Measurements from ENCODE around the gene MACROD2.

MACROD2 gene

GRCh38 chr20:15965165-15965564 lies 1969.8 kb downstream of the MACROD2 start:
- ATAC-seq = no peak
- TF ChIP-seq GLIS3 (CRISPR knock-in tag; IDR thresholded peaks at IDR 0.05) (no peak), ISL1 (CRISPR knock-in tag; IDR thresholded peaks at IDR 0.05) (no peak), PPARA (CRISPR knock-in tag; IDR thresholded peaks at IDR 0.05; ENCODE audit: borderline replicate concordance) (no peak), ZNF565 (CRISPR knock-in tag; conservative IDR thresholded peaks at IDR 0.05; ENCODE audit: low read depth) (no peak), TOX (CRISPR knock-in tag; IDR thresholded peaks at IDR 0.05; ENCODE audit: borderline replicate concordance) (no peak), ZC3H10 (CRISPR knock-in tag; IDR thresholded peaks at IDR 0.05) (no peak), ESRRG (CRISPR knock-in tag; IDR thresholded peaks at IDR 0.05) (no peak), CSRNP3 (CRISPR knock-in tag; IDR thresholded peaks at IDR 0.05) (no peak), ZNF70 (CRISPR knock-in tag; IDR thresholded peaks at IDR 0.05) (no peak), ARNTL (CRISPR knock-in tag; IDR thresholded peaks at IDR 0.05; ENCODE audit: borderline replicate concordance, low read depth) (no peak), SNAI2 (CRISPR knock-in tag; IDR thresholded peaks at IDR 0.05) (no peak), BACH2 (CRISPR knock-in tag; IDR thresholded peaks at IDR 0.05; ENCODE audit: borderline replicate concordance) (no peak), TCF4 (CRISPR knock-in tag; IDR thresholded peaks at IDR 0.05; ENCODE audit: borderline replicate concordance) (no peak), RARB (CRISPR knock-in tag; IDR thresholded peaks at IDR 0.05) (no peak), CSDC2 (CRISPR knock-in tag; IDR thresholded peaks at IDR 0.05) (no peak)
- TF ChIP-seq, protein P1, sequence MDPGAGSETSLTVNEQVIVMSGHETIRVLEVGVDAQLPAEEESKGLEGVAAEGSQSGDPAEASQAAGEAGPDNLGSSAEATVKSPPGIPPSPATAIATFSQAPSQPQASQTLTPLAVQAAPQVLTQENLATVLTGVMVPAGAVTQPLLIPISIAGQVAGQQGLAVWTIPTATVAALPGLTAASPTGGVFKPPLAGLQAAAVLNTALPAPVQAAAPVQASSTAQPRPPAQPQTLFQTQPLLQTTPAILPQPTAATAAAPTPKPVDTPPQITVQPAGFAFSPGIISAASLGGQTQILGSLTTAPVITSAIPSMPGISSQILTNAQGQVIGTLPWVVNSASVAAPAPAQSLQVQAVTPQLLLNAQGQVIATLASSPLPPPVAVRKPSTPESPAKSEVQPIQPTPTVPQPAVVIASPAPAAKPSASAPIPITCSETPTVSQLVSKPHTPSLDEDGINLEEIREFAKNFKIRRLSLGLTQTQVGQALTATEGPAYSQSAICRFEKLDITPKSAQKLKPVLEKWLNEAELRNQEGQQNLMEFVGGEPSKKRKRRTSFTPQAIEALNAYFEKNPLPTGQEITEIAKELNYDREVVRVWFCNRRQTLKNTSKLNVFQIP (CRISPR knock-in tag; IDR thresholded peaks at IDR 0.05; ENCODE audit: borderline replicate concordance, low read depth) = no peak
- TF ChIP-seq, protein P2, sequence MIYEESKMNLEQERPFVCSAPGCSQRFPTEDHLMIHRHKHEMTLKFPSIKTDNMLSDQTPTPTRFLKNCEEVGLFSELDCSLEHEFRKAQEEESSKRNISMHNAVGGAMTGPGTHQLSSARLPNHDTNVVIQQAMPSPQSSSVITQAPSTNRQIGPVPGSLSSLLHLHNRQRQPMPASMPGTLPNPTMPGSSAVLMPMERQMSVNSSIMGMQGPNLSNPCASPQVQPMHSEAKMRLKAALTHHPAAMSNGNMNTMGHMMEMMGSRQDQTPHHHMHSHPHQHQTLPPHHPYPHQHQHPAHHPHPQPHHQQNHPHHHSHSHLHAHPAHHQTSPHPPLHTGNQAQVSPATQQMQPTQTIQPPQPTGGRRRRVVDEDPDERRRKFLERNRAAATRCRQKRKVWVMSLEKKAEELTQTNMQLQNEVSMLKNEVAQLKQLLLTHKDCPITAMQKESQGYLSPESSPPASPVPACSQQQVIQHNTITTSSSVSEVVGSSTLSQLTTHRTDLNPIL (CRISPR knock-in tag; IDR thresholded peaks at IDR 0.05; ENCODE audit: low read depth) = no peak
- TF ChIP-seq, protein P3, sequence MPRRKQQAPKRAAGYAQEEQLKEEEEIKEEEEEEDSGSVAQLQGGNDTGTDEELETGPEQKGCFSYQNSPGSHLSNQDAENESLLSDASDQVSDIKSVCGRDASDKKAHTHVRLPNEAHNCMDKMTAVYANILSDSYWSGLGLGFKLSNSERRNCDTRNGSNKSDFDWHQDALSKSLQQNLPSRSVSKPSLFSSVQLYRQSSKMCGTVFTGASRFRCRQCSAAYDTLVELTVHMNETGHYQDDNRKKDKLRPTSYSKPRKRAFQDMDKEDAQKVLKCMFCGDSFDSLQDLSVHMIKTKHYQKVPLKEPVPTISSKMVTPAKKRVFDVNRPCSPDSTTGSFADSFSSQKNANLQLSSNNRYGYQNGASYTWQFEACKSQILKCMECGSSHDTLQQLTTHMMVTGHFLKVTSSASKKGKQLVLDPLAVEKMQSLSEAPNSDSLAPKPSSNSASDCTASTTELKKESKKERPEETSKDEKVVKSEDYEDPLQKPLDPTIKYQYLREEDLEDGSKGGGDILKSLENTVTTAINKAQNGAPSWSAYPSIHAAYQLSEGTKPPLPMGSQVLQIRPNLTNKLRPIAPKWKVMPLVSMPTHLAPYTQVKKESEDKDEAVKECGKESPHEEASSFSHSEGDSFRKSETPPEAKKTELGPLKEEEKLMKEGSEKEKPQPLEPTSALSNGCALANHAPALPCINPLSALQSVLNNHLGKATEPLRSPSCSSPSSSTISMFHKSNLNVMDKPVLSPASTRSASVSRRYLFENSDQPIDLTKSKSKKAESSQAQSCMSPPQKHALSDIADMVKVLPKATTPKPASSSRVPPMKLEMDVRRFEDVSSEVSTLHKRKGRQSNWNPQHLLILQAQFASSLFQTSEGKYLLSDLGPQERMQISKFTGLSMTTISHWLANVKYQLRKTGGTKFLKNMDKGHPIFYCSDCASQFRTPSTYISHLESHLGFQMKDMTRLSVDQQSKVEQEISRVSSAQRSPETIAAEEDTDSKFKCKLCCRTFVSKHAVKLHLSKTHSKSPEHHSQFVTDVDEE (CRISPR knock-in tag; IDR thresholded peaks at IDR 0.05) = no peak

- TF ChIP-seq TCF4 (CRISPR knock-in tag; IDR thresholded peaks at IDR 0.05; ENCODE audit: borderline replicate concordance) = no peak
- TF ChIP-seq ZNF565 (CRISPR knock-in tag; conservative IDR thresholded peaks at IDR 0.05; ENCODE audit: low read depth) = no peak
- TF ChIP-seq ZNF8 (CRISPR knock-in tag; IDR thresholded peaks at IDR 0.05) = no peak
- no peak for TF ChIP-seq CSDC2 (CRISPR knock-in tag; IDR thresholded peaks at IDR 0.05)
- TF ChIP-seq ZFP3 (CRISPR knock-in tag; IDR thresholded peaks at IDR 0.05) = no peak
- no peak for TF ChIP-seq RARB (CRISPR knock-in tag; IDR thresholded peaks at IDR 0.05)
- no peak for TF ChIP-seq PPARA (CRISPR knock-in tag; IDR thresholded peaks at IDR 0.05; ENCODE audit: borderline replicate concordance)
- TF ChIP-seq ZC3H10 (CRISPR knock-in tag; IDR thresholded peaks at IDR 0.05) = no peak
- TF ChIP-seq ISL1 (CRISPR knock-in tag; IDR thresholded peaks at IDR 0.05) = no peak
- TF ChIP-seq ARNTL (CRISPR knock-in tag; IDR thresholded peaks at IDR 0.05; ENCODE audit: borderline replicate concordance, low read depth) = no peak
- TF ChIP-seq OSR1 (CRISPR knock-in tag; IDR thresholded peaks at IDR 0.05) = no peak
- TF ChIP-seq SNAI2 (CRISPR knock-in tag; IDR thresholded peaks at IDR 0.05) = no peak
- no peak for TF ChIP-seq TOX (CRISPR knock-in tag; IDR thresholded peaks at IDR 0.05; ENCODE audit: borderline replicate concordance)
- no peak for ATAC-seq
These were observed 1972.0 kb downstream of the MACROD2 start for GRCh38 chr20:15967334-15967733.

DNA sequence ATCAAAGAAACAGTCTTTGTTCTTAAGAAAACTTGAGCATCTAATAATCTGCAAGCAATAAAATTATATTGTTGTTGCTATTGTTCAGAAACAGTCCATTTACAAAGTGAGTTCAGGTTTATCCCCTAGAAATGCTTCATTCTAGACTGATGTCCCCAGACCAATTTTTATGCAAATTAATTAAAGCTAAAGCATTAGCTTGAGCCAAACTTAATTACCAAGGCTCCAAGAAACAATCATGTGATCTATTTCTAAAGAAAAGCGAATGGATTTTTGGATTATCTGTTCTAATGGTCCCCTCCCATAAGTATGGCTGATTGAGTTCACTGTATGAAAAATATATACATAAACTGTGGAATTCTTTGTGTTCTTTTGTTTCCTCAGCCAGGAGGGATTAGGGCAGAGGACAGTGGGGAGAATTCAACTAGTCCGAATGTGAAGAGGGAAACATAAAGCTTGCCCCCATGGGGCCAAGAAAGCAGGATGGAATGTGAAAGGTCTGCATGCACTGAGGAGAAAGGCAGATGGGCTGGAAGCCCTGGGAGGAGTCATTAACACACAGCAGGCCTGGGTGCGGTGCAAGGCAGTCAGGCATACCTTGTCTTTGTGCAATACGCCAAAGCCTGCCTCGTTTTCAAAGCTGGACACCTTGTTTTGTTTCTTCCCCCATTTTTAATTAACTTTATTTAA lies 1980.9 kb downstream of the MACROD2 start:
- no peak for ATAC-seq
- no peak for TF ChIP-seq ZNF70 (CRISPR knock-in tag; IDR thresholded peaks at IDR 0.05)
- TF ChIP-seq ZC3H10 (CRISPR knock-in tag; IDR thresholded peaks at IDR 0.05) = no peak
- TF ChIP-seq TCF4 (CRISPR knock-in tag; IDR thresholded peaks at IDR 0.05; ENCODE audit: borderline replicate concordance) = no peak
- no peak for TF ChIP-seq ISL1 (CRISPR knock-in tag; IDR thresholded peaks at IDR 0.05)
- no peak for TF ChIP-seq ARNTL (CRISPR knock-in tag; IDR thresholded peaks at IDR 0.05; ENCODE audit: borderline replicate concordance, low read depth)
- TF ChIP-seq ZNF8 (CRISPR knock-in tag; IDR thresholded peaks at IDR 0.05) = no peak
- no peak for TF ChIP-seq ZNF565 (CRISPR knock-in tag; conservative IDR thresholded peaks at IDR 0.05; ENCODE audit: low read depth)
- TF ChIP-seq, protein P1 (CRISPR knock-in tag; IDR thresholded peaks at IDR 0.05; ENCODE audit: borderline replicate concordance, low read depth) = no peak
- TF ChIP-seq TOX (CRISPR knock-in tag; IDR thresholded peaks at IDR 0.05; ENCODE audit: borderline replicate concordance) = no peak
- TF ChIP-seq CSRNP3 (CRISPR knock-in tag; IDR thresholded peaks at IDR 0.05) = no peak
- no peak for TF ChIP-seq ESRRG (CRISPR knock-in tag; IDR thresholded peaks at IDR 0.05)
- TF ChIP-seq ZFP30 (CRISPR knock-in tag; IDR thresholded peaks at IDR 0.05) = no peak
- TF ChIP-seq RARB (CRISPR knock-in tag; IDR thresholded peaks at IDR 0.05) = no peak
- TF ChIP-seq PATZ1 (CRISPR knock-in tag; IDR thresholded peaks at IDR 0.05; ENCODE audit: borderline replicate concordance) = no peak
